Right lobe of liver (tissue), 4 donors: ENCODE measurements around the gene BDKRB2.

Source experiments
- POLR2A ChIP-seq: fragments of 450-650 bp; IDR thresholded peaks from one replicate; pipeline ENCODE4 v1.6.1; 2017; ENCODE audit warnings: antibody characterized with exemption, mild to moderate bottlenecking
- TF ChIP-seq, protein P1 (sequence below), 4 donors: fragments of 200-600 bp in 3 of 4; fragments of 450-650 bp in 1 of 4; IDR thresholded peaks; one replicate each; pipeline versions ENCODE4 v1.5.1 to v1.8.0; 2016 to 2022; ENCODE audit warnings: antibody characterized with exemption in 4 of 4, mild to moderate bottlenecking in 2 of 4
- donor health status: DM: no; HTN: no; CAD: no.
- donor health status: DM: no; HTN: no; CAD: no.
- donor health status: DM: no; HTN: yes; CAD: no.

DNA sequence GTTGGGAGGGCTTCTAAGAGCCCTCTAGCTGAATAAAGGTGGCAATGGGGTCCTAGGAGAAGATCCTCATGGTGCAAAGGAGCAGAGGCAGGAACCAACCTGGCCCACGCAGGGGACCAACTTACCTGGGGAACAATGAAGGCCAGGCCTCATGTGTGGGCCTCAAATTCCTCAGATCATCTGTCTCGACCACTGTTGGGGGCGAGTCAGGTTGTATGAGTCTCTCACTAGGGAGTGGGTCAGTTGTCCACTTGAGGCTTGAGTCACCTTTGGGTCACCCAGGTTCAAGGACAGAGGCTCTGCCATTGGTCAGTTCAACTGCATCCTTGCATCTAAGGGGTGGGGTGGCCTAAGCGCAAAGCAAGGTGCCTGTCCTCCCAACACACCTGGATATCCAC lies 43.7 kb upstream of the BDKRB2 start:
- TF ChIP-seq, protein P1, sequence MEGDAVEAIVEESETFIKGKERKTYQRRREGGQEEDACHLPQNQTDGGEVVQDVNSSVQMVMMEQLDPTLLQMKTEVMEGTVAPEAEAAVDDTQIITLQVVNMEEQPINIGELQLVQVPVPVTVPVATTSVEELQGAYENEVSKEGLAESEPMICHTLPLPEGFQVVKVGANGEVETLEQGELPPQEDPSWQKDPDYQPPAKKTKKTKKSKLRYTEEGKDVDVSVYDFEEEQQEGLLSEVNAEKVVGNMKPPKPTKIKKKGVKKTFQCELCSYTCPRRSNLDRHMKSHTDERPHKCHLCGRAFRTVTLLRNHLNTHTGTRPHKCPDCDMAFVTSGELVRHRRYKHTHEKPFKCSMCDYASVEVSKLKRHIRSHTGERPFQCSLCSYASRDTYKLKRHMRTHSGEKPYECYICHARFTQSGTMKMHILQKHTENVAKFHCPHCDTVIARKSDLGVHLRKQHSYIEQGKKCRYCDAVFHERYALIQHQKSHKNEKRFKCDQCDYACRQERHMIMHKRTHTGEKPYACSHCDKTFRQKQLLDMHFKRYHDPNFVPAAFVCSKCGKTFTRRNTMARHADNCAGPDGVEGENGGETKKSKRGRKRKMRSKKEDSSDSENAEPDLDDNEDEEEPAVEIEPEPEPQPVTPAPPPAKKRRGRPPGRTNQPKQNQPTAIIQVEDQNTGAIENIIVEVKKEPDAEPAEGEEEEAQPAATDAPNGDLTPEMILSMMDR (IDR thresholded peaks at IDR 0.05), result no peak
- TF ChIP-seq POLR2A, result no peak
